HepG2 (cell line): ENCODE measurements around the gene DDX10. TPM values are rescaled to one million over a fixed set of nuclear protein-coding genes. Genes with fewer than 3 reads are reported as not detected.

Source experiments
- ATAC-seq: fragments of 200-7000 bp; cut with Tn5 transposase; 3 replicates; pipeline ENCODE4 v1.9.1; 2020; ENCODE audit warnings: mild to moderate bottlenecking, moderate library complexity
- BruUV-seq: library from RNA; stranded (reverse); fragments of 400-500 nt; replicated peaks from 2 replicates; lab custom pipeline; 2021; lab: Mats Ljungman, UMichigan
- CTCF ChIA-PET: fragments of 300-600 bp; formaldehyde crosslinking; extraction: SDS; loops from one replicate; lab custom pipeline; 2021; ENCODE audit warnings: low total read pairs, inconsistent platforms, low intra/inter-chr PET ratio; lab: Yijun Ruan, JAX
- POLR2A ChIA-PET: fragments of 350-600 bp; sonication (Branson Sonifier 250); formaldehyde crosslinking; loops from one replicate; lab custom pipeline; 2020; ENCODE audit warnings: antibody characterized with exemption, inconsistent platforms; lab: Yijun Ruan, JAX
- DNase-seq: peaks from one replicate; pipeline ENCODE4 v3.0.0-alpha.2; 2015; ENCODE audit warnings: low spot score
- FAIRE-seq: peaks from 3 replicates; lab custom pipeline; 2011; peaks lifted over from hg19 to GRCh38; lab: Jason Lieb, UNC
- H2AFZ ChIP-seq: one replicate; pipeline ENCODE4 v1.6.1; 2011; ENCODE audit warnings: low read length, inconsistent platforms
- H3K27ac ChIP-seq: fragments of 300-600 bp; 3 replicates; pipeline ENCODE4 v1.8.0; 2011; ENCODE audit warnings: mixed run types, mild to moderate bottlenecking, mixed read lengths, low read length, inconsistent platforms; ENCODE audit not compliant: insufficient read depth; ENCODE audit errors: extremely low read length
- H3K27me3 ChIP-seq, 2 experiments: fragments of 200-600 bp in 1 of 2; 2 replicates in 1 of 2; 3 replicates in 1 of 2; pipeline versions ENCODE4 v1.6.0 to v1.8.0; 2011; ENCODE audit warnings: low read length in 2 of 2, mild to moderate bottlenecking in 2 of 2, moderate library complexity in 2 of 2, inconsistent platforms in 1 of 2; ENCODE audit not compliant: insufficient read depth in 2 of 2, control insufficient read depth in 1 of 2
- H3K36me3 ChIP-seq, 2 experiments: fragments of 200-600 bp in 1 of 2; replicated peaks in 1 of 2; 2 replicates in 1 of 2; 3 replicates in 1 of 2; pipeline versions ENCODE4 v1.5.1 to v1.8.0; 2011; ENCODE audit warnings: low read length in 2 of 2, inconsistent platforms in 1 of 2; ENCODE audit not compliant: insufficient read depth in 2 of 2, control insufficient read depth in 1 of 2
- H3K4me1 ChIP-seq: 2 replicates; pipeline ENCODE4 v1.5.1; 2012; ENCODE audit warnings: low read length, inconsistent platforms; ENCODE audit not compliant: insufficient read depth
- H3K4me2 ChIP-seq: 2 replicates; pipeline ENCODE4 v1.6.0; 2011; ENCODE audit warnings: low read depth, low read length, inconsistent platforms
- H3K4me3 ChIP-seq, 3 experiments: fragments of 200-600 bp in 1 of 3; sonication (generic), shearing (Covaris generic) in 1 of 3; replicated peaks in 1 of 3; 2 replicates each; pipeline ENCODE4 v1.5.1; 2011 to 2016; ENCODE audit warnings: low read length in 3 of 3, inconsistent platforms in 2 of 3, low read depth in 2 of 3, mild to moderate bottlenecking in 2 of 3, control low read depth in 1 of 3, mixed read lengths in 1 of 3; ENCODE audit not compliant: insufficient read depth in 1 of 3
- H3K79me2 ChIP-seq: one replicate; pipeline ENCODE4 v1.6.1; 2011; ENCODE audit warnings: low read length, inconsistent platforms; ENCODE audit not compliant: insufficient read depth
- H3K9ac ChIP-seq: 2 replicates; pipeline ENCODE4 v1.6.0; 2011; ENCODE audit warnings: mild to moderate bottlenecking, low read depth, low read length, inconsistent platforms; ENCODE audit not compliant: insufficient read depth
- H3K9me3 ChIP-seq: 2 replicates; pipeline ENCODE4 v1.5.1; 2012; ENCODE audit warnings: mild to moderate bottlenecking, low read length
- H4K20me1 ChIP-seq: 2 replicates; pipeline ENCODE4 v1.6.0; 2011; ENCODE audit warnings: inconsistent platforms, mild to moderate bottlenecking, low read length, moderate library complexity; ENCODE audit not compliant: insufficient read depth
- CEBPB ChIP-seq: IDR thresholded peaks from 2 replicates; pipeline ENCODE4 v1.6.1; 2011; ENCODE audit warnings: low read depth, low read length, improper control_type of control experiment, borderline replicate concordance
- RBM22 ChIP-seq: fragments of 200-400 bp; formaldehyde crosslinking; optimal IDR thresholded peaks from 2 replicates; pipeline ENCODE3; 2017; ENCODE audit warnings: mild to moderate bottlenecking, low read length, moderate library complexity
- SP5 ChIP-seq: IDR thresholded peaks from 2 replicates; pipeline ENCODE4 v1.6.1; 2016; ENCODE audit warnings: low read depth, borderline replicate concordance
- TOPORS ChIP-seq: sonication (generic); formaldehyde crosslinking; IDR thresholded peaks from 2 replicates; pipeline ENCODE4 v1.8.0; 2023; ENCODE audit warnings: mild to moderate bottlenecking, missing genetic modification reagents
- ZNF746 ChIP-seq: sonication (generic); formaldehyde crosslinking; IDR thresholded peaks from 2 replicates; pipeline ENCODE4 v1.8.0; 2022; ENCODE audit warnings: mild to moderate bottlenecking, missing genetic modification reagents
- WGBS: methylation state at CpG from one replicate; pipeline ENCODE4 v1.1.6; 2017; ENCODE audit warnings: low lambda C conversion rate; 5-methylcytosine and 5-hydroxymethylcytosine counted together
- in situ Hi-C: cut with HindIII; loops from 2 replicates; pipeline ENCODE4 v1.10.0; 2017; ENCODE audit warnings: low pct_unique_long_range_greater_than_20kb; ENCODE audit not compliant: extremely low pct_ligation_motif_present
- intact Hi-C: fragments of 100-400 bp; cut with micrococcal nuclease; formaldehyde crosslinking; loops from one replicate; pipeline ENCODE4 v1.10.0; 2022; ENCODE audit not compliant: unreplicated experiment
- polyA plus RNA-seq, 8 experiments: library from polyadenylated mRNA; depleted of rRNA in 3 of 8; stranded (reverse) in 7 of 8; unstranded in 1 of 8; fragments of >200 nt; fragmentation: Illumina TruSeq in 4 of 8; extraction: Trizol in 4 of 8; gene quantifications; 2 replicates each; pipeline versions ENCODE4 v1.2.1 to v1.2.3, GENCODE V29; 2011 to 2016; ENCODE audit warnings: low read depth in 4 of 8, missing spikeins in 1 of 8, mixed read lengths in 1 of 8; ENCODE audit not compliant: insufficient read depth in 1 of 8
- total RNA-seq, 5 experiments: library from RNA; depleted of rRNA; stranded (reverse); fragments of >200 nt; fragmentation: Illumina TruSeq; extraction: Trizol; gene quantifications; 2 replicates each; pipeline ENCODE4 v1.2.3, GENCODE V29; 2016; ENCODE audit warnings: low read depth in 1 of 5
- TF ChIP-seq, protein P1 (sequence below): sonication (generic); formaldehyde crosslinking; IDR thresholded peaks from 2 replicates; pipeline ENCODE4 v1.4.0; 2020; ENCODE audit warnings: mild to moderate bottlenecking, missing genetic modification reagents
- TF ChIP-seq, protein P2 (sequence below): fragments of 450-650 bp; IDR thresholded peaks from 2 replicates; pipeline ENCODE4 v1.6.1; 2017; ENCODE audit warnings: mild to moderate bottlenecking

DDX10 gene
- total and polyA plus RNA-seq, 2 of the 13 experiments (the other 11 are each of a cell fraction or from before 2014, with no cell fraction given) = 17.0 to 32.0 TPM

DNA sequence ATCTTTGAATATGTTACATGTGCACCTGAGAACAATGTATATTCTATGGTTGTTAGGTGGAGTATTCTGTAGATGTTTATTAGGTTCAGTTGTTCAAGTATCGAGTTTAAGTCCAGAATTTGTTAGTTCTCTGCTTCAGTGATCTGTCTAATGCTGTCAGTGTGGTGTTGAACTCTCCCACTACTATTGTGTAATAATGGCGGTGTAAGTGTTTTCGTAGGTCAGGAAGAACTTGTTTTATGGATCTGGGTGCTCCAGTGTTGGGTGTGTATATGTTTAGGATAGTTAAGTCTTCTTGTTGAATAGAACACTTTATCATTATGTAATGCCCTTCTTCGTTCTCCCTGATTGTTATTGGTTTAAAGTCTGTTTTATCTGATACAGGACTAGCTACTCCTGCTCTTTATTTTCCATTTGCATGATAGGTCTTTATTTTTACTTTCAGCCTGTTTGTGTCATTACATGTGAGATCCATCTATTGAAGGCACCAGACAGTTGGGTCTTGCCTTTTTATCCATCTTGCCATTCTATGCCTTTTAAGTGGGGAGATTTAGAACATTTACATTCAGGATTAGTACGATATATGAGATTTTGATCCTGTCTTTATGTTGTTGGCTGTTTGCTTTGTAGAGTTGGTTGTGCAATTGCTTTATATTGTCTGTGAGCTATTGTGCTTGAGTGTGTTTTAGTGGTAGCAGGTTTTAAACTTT, 121.6 kb downstream of the DDX10 start:
- intact Hi-C loops = no loop called here
- no peaks in the 10 kb centered on the region for H4K20me1 ChIP-seq
- POLR2A ChIA-PET = no interaction called here
- CTCF ChIA-PET = no interaction called here
- 89% methylated on average over 5 of the region's 5 CpGs for WGBS
- no peak overlapping the region for H3K9ac ChIP-seq
- no peak for FAIRE-seq
- no peak overlapping the region for H3K27ac ChIP-seq
- no peaks in the 10 kb centered on the region for H3K4me1 ChIP-seq
- H3K9me3 ChIP-seq = no peaks in the 10 kb centered on the region
- peak; percentile 72; the same call in 1 of the 2 replicates for TF ChIP-seq CEBPB
- TF ChIP-seq TOPORS (CRISPR knock-in tag) = no peak
- H3K4me3 ChIP-seq = no peak overlapping the region
- H3K27me3 ChIP-seq = no peaks in the 10 kb centered on the region
- BruUV-seq = no TSS peak
- DNase-seq = no peak
- H2AFZ ChIP-seq = no peak overlapping the region
- H3K4me2 ChIP-seq = no peak overlapping the region
- in situ Hi-C loops = no loop called here
- H3K36me3 ChIP-seq = no peaks in the 10 kb centered on the region
- ATAC-seq = no peak
- H3K79me2 ChIP-seq = no peaks in the 10 kb centered on the region

DNA sequence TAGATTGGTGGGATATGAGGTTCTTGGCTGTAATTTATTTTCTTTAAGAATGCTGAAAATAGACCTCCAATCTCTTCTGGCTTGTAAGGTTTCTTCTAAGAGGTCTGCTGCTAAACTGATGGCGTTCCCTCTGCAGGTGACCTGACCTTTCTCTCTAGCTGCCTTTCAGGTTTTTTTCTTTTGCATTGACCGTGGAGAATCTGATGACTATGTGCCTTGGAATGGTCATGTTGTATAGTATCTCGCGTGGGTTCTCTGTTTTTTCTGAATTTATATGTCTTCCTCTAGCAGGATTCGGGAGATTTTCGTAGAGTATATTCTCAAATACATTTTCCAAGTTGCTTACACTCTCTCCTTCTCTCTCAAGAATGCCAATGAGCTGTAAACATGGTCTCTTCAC, 122.2 kb downstream of the DDX10 start:
- ATAC-seq (no peak), FAIRE-seq (no peak), DNase-seq (no peak)
- Histone ChIP-seq H2AFZ (no peak overlapping the region), H3K4me3 (no peak overlapping the region), H3K27me3 (no peaks in the 10 kb centered on the region), H3K9ac (no peak overlapping the region), H4K20me1 (no peaks in the 10 kb centered on the region), H3K9me3 (no peaks in the 10 kb centered on the region), H3K79me2 (no peaks in the 10 kb centered on the region), H3K4me2 (no peak overlapping the region), H3K36me3 (no peaks in the 10 kb centered on the region), H3K4me1 (no peaks in the 10 kb centered on the region), H3K27ac (no peak overlapping the region)
- in situ Hi-C loops = no loop called here
- ChIA-PET CTCF (no interaction called here), POLR2A (no interaction called here)
- 93% methylated on average over 6 of the region's 6 CpGs for WGBS
- intact Hi-C loops = no loop called here
- no TSS peak for BruUV-seq
- TF ChIP-seq ZNF746 (no peak), SP5 (CRISPR knock-in tag) (no peak), RBM22 (no peak)
- TF ChIP-seq, protein P1, sequence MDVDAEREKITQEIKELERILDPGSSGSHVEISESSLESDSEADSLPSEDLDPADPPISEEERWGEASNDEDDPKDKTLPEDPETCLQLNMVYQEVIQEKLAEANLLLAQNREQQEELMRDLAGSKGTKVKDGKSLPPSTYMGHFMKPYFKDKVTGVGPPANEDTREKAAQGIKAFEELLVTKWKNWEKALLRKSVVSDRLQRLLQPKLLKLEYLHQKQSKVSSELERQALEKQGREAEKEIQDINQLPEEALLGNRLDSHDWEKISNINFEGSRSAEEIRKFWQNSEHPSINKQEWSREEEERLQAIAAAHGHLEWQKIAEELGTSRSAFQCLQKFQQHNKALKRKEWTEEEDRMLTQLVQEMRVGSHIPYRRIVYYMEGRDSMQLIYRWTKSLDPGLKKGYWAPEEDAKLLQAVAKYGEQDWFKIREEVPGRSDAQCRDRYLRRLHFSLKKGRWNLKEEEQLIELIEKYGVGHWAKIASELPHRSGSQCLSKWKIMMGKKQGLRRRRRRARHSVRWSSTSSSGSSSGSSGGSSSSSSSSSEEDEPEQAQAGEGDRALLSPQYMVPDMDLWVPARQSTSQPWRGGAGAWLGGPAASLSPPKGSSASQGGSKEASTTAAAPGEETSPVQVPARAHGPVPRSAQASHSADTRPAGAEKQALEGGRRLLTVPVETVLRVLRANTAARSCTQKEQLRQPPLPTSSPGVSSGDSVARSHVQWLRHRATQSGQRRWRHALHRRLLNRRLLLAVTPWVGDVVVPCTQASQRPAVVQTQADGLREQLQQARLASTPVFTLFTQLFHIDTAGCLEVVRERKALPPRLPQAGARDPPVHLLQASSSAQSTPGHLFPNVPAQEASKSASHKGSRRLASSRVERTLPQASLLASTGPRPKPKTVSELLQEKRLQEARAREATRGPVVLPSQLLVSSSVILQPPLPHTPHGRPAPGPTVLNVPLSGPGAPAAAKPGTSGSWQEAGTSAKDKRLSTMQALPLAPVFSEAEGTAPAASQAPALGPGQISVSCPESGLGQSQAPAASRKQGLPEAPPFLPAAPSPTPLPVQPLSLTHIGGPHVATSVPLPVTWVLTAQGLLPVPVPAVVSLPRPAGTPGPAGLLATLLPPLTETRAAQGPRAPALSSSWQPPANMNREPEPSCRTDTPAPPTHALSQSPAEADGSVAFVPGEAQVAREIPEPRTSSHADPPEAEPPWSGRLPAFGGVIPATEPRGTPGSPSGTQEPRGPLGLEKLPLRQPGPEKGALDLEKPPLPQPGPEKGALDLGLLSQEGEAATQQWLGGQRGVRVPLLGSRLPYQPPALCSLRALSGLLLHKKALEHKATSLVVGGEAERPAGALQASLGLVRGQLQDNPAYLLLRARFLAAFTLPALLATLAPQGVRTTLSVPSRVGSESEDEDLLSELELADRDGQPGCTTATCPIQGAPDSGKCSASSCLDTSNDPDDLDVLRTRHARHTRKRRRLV (CRISPR knock-in tag) = no peak
- TF ChIP-seq, protein P2, sequence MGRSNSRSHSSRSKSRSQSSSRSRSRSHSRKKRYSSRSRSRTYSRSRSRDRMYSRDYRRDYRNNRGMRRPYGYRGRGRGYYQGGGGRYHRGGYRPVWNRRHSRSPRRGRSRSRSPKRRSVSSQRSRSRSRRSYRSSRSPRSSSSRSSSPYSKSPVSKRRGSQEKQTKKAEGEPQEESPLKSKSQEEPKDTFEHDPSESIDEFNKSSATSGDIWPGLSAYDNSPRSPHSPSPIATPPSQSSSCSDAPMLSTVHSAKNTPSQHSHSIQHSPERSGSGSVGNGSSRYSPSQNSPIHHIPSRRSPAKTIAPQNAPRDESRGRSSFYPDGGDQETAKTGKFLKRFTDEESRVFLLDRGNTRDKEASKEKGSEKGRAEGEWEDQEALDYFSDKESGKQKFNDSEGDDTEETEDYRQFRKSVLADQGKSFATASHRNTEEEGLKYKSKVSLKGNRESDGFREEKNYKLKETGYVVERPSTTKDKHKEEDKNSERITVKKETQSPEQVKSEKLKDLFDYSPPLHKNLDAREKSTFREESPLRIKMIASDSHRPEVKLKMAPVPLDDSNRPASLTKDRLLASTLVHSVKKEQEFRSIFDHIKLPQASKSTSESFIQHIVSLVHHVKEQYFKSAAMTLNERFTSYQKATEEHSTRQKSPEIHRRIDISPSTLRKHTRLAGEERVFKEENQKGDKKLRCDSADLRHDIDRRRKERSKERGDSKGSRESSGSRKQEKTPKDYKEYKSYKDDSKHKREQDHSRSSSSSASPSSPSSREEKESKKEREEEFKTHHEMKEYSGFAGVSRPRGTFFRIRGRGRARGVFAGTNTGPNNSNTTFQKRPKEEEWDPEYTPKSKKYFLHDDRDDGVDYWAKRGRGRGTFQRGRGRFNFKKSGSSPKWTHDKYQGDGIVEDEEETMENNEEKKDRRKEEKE = no peak
